ENCODE results near the gene LTK. TPM values are rescaled to one million over a fixed set of nuclear protein-coding genes. Genes with fewer than 3 reads are reported as not detected.

LTK gene
- total and polyA plus RNA-seq, 2 of the 4 experiments (the other 2 are of a cell fraction): 0.18 to 0.62 TPM

DNA sequence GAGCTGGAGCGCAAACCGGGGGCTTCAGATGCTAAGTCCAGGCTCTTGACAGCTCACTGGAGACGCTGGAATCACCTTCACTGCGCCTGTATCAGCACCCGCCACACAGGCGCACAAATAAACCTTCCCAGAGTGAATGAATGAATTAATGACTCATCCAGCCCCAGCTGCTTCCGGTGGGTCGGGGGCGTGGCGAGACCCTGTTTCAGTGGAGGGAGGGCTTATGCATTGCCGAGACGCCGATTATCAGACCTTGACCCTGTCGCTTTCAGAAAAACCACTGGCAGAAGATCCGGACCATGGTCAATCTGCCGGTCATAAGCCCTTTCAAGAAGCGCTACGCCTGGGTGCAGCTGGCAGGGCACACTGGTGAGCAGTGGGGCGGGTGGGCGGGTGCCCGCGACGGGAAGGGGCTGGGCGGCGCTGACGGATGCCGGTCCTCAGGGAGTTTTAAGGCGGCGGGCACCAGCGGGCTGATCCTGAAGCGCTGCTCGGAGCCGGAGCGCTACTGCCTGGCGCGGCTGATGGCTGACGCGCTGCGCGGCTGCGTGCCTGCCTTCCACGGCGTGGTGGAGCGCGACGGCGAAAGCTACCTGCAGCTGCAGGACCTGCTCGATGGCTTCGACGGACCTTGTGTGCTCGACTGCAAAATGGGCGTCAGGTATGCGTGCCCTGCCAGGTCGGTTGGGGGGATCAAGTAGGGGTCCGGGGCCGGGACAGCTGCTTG is 12.3 kb downstream of the LTK start:
- intact Hi-C loops (cut with micrococcal nuclease): no loop called here
- 3% methylated on average over 30 of the region's 56 CpGs; no CpG with 5 or more reads in 1 of the 2 experiments for WGBS, 2 experiments (ENCODE audit: extremely low coverage in 2 of 2, insufficient read length in 1 of 2)
- peak; percentile 44 for DNase-seq

More for the DNA sequence above, 12.3 kb downstream of the LTK start:
- no peaks in the 10 kb centered on the region for H3K36me3 ChIP-seq (ENCODE audit: control insufficient read depth, insufficient read depth, low read length)
- no peak overlapping the region for H3K18ac ChIP-seq (ENCODE audit: low read depth, low read length)
- H3K27me3 ChIP-seq (ENCODE audit: control insufficient read depth, insufficient read depth, low read length): peaks cover 16% of the 10 kb centered on the region
- no peak overlapping the region for H3K14ac ChIP-seq (replicated peaks; ENCODE audit: low read depth, low read length)
- H2AK5ac ChIP-seq (ENCODE audit: low read depth, low read length): no peak overlapping the region; the same call in 1 of the 2 replicates
- no peak overlapping the region for H3K56ac ChIP-seq (ENCODE audit: extremely low read depth, insufficient read depth, low read length)
- H3K79me1 ChIP-seq (ENCODE audit: low read depth in 1 of 2, low read length in 2 of 2): no peaks in the 10 kb centered on the region
- no peaks in the 10 kb centered on the region for H3K9me3 ChIP-seq (ENCODE audit: control insufficient read depth, insufficient read depth, low read length)
- peak overlapping the region; percentile 78 for H2AFZ ChIP-seq (replicated peaks; ENCODE audit: low read length, poor library complexity)
- peak; percentile 88 for ATAC-seq (ENCODE audit: low read depth)
- no peak overlapping the region for H4K5ac ChIP-seq (ENCODE audit: low read depth, low read length)
- H2AK9ac ChIP-seq (replicated peaks; ENCODE audit: low read depth, low read length, poor library complexity): peak overlapping the region; percentile 83
- H2BK120ac ChIP-seq (ENCODE audit: low read depth, low read length): no peak overlapping the region
- no TSS peak for BruUV-seq (replicated peaks)
- no peak overlapping the region for H2BK20ac ChIP-seq (ENCODE audit: low read depth, low read length)
- H4K8ac ChIP-seq (ENCODE audit: low read depth in 2 of 2, low read length in 2 of 2): no peak overlapping the region
- H2BK15ac ChIP-seq (ENCODE audit: low read depth, low read length): no peak overlapping the region
- TF ChIP-seq NFE2L2 (IDR thresholded peaks at IDR 0.05; ENCODE audit: low read depth, low read length) (no peak), MAFK (IDR thresholded peaks at IDR 0.05; ENCODE audit: low read depth, low read length) (no peak), FOS (IDR thresholded peaks at IDR 0.05; ENCODE audit: low read depth, low read length) (peak; percentile 43; the same call in 1 of the 2 replicates), RCOR1 (IDR thresholded peaks at IDR 0.05; ENCODE audit: insufficient replicate concordance, low read length) (no peak), POLR2A (IDR thresholded peaks at IDR 0.05; ENCODE audit: low read depth, low read length) (no peak), BHLHE40 (IDR thresholded peaks at IDR 0.05; ENCODE audit: low read depth, low read length) (no peak)
- H3K4me2 ChIP-seq (ENCODE audit: low read depth, low read length): peak overlapping the region; percentile 84
- no peak overlapping the region for H3K9ac ChIP-seq (ENCODE audit: low read depth, low read length)
- in situ Hi-C loops (cut with MboI; ENCODE audit: low sequenced_read_pairs): no loop called here
- ChIA-PET CTCF (no interaction called here), POLR2A (ENCODE audit: unreplicated experiment) (interaction anchor here (0.5 kb wide), 1 partner anchor 268 kb away, joined by 6 read pairs; no protein-coding TSS in a partner anchor)
- H3K4me1 ChIP-seq (ENCODE audit: control insufficient read depth, insufficient read depth, low read length): peaks cover 2% of the 10 kb centered on the region; the same call in 1 of the 2 replicates
- peaks cover 4% of the 10 kb centered on the region; the same call in 1 of the 2 replicates for H4K20me1 ChIP-seq (ENCODE audit: insufficient read depth, low read length)
- H3K9me1 ChIP-seq (ENCODE audit: insufficient read depth, low read length): peaks cover 5% of the 10 kb centered on the region; the same call in 1 of the 2 replicates
- peak overlapping the region; percentile 60; the same call in 1 of the 2 replicates for H3K23ac ChIP-seq (ENCODE audit: low read depth, low read length)
- dilution Hi-C loops (cut with HindIII; ENCODE audit: low sequenced_read_pairs, unreplicated experiment): no loop called here
- H4K91ac ChIP-seq (ENCODE audit: insufficient read depth, low read depth, low read length): no peak overlapping the region
- H3K4me3 ChIP-seq (ENCODE audit: insufficient read depth, low read depth, low read length): peak overlapping the region; percentile 7
- H2BK5ac ChIP-seq (ENCODE audit: low read depth, low read length, poor library complexity, severe bottlenecking): no peak overlapping the region
- H3K27ac ChIP-seq (ENCODE audit: insufficient read depth, low read length): no peak overlapping the region
- no peak overlapping the region for H3K4ac ChIP-seq (ENCODE audit: low read depth, low read length)

Data from IMR-90 (cell line).